Measurements from ENCODE around the gene SOHLH2. TPM values are rescaled to one million over a fixed set of nuclear protein-coding genes. Genes with fewer than 3 reads are reported as not detected.

SOHLH2 gene
- total RNA-seq, 1 experiment from 2014 or later: not detected

GRCh38 chr13:36163286-36163685 is 51.1 kb downstream of the SOHLH2 start:
- Histone ChIP-seq H3K27ac (ENCODE audit: low read length) (no peak overlapping the region), H3K27me3 (ENCODE audit: low read length) (peaks cover 3% of the 10 kb centered on the region; the same call in 1 of the 2 replicates), H3K79me2 (ENCODE audit: low read length) (no peaks in the 10 kb centered on the region), H3K36me3 (ENCODE audit: low read depth, low read length) (no peaks in the 10 kb centered on the region), H3F3A (ENCODE audit: low read length, unreplicated experiment) (no peaks in the 10 kb centered on the region), H3K4me1 (ENCODE audit: insufficient read depth, low read length) (0 out of 2 replicates have a peak, but pooled peaks cover 2% of the 10 kb centered on the region), H3K9me2 (replicated peaks; ENCODE audit: low read length) (no peaks in the 10 kb centered on the region), H3K9ac (ENCODE audit: low read length) (no peak overlapping the region), H3K4me3 (ENCODE audit: low read length) (no peak overlapping the region), H2AFZ (ENCODE audit: low read length) (no peak overlapping the region), H3K9me3 (ENCODE audit: low read length) (no peaks in the 10 kb centered on the region), H3K4me2 (ENCODE audit: low read length) (no peak overlapping the region), H4K20me1 (ENCODE audit: low read length) (no peaks in the 10 kb centered on the region)
- CTCF ChIA-PET: no interaction called here
- TF ChIP-seq EZH2 (IDR thresholded peaks at IDR 0.05; ENCODE audit: low read length, unreplicated experiment) (no peak), CTCF (conservative IDR thresholded peaks at IDR 0.05; ENCODE audit: low read depth, low read length) (no peak), EZH2phosphoT487 (IDR thresholded peaks at IDR 0.05; ENCODE audit: borderline replicate concordance, low read length) (no peak)
- POLR2A ChIA-PET (ENCODE audit: unreplicated experiment): no interaction called here
- no peak for DNase-seq
- intact Hi-C loops (cut with micrococcal nuclease): no loop called here
- ATAC-seq: no peak
- no TSS peak for BruUV-seq (replicated peaks)

GRCh38 chr13:36160297-36160696 is 54.1 kb downstream of the SOHLH2 start:
- Histone ChIP-seq H3K4me3 (ENCODE audit: low read length) (no peak overlapping the region), H4K20me1 (ENCODE audit: low read length) (no peaks in the 10 kb centered on the region), H3K36me3 (ENCODE audit: low read depth, low read length) (no peaks in the 10 kb centered on the region), H3K27ac (ENCODE audit: low read length) (no peak overlapping the region), H3K27me3 (ENCODE audit: low read length) (0 out of 2 replicates have a peak, but pooled peaks cover 3% of the 10 kb centered on the region), H3K9ac (ENCODE audit: low read length) (no peak overlapping the region), H3K9me3 (ENCODE audit: low read length) (no peaks in the 10 kb centered on the region), H2AFZ (ENCODE audit: low read length) (no peak overlapping the region), H3K4me2 (ENCODE audit: low read length) (no peak overlapping the region), H3K79me2 (ENCODE audit: low read length) (no peaks in the 10 kb centered on the region), H3F3A (ENCODE audit: low read length, unreplicated experiment) (no peaks in the 10 kb centered on the region), H3K4me1 (ENCODE audit: insufficient read depth, low read length) (0 out of 2 replicates have a peak, but pooled peaks cover 2% of the 10 kb centered on the region), H3K9me2 (replicated peaks; ENCODE audit: low read length) (no peaks in the 10 kb centered on the region)
- intact Hi-C loops (cut with micrococcal nuclease): no loop called here
- TF ChIP-seq CTCF (conservative IDR thresholded peaks at IDR 0.05; ENCODE audit: low read depth, low read length): no peak
- TF ChIP-seq EZH2phosphoT487 (IDR thresholded peaks at IDR 0.05; ENCODE audit: borderline replicate concordance, low read length): no peak
- TF ChIP-seq EZH2 (IDR thresholded peaks at IDR 0.05; ENCODE audit: low read length, unreplicated experiment): no peak
- BruUV-seq (replicated peaks): no TSS peak
- DNase-seq: no peak
- ChIA-PET POLR2A (ENCODE audit: unreplicated experiment) (no interaction called here), CTCF (no interaction called here)
- ATAC-seq: no peak

GRCh38 chr13:36158611-36159010 is 55.7 kb downstream of the SOHLH2 start:
- H3K4me1 ChIP-seq (ENCODE audit: insufficient read depth, low read length): 0 out of 2 replicates have a peak, but pooled peaks cover 2% of the 10 kb centered on the region
- no peak overlapping the region for H3K4me2 ChIP-seq (ENCODE audit: low read length)
- DNase-seq: peak; percentile 29

More at GRCh38 chr13:36158611-36159010, 55.7 kb downstream of the SOHLH2 start:
- TF ChIP-seq CTCF (conservative IDR thresholded peaks at IDR 0.05; ENCODE audit: low read depth, low read length) (no peak), EZH2 (IDR thresholded peaks at IDR 0.05; ENCODE audit: low read length, unreplicated experiment) (no peak), EZH2phosphoT487 (IDR thresholded peaks at IDR 0.05; ENCODE audit: borderline replicate concordance, low read length) (no peak)
- H3K27me3 ChIP-seq (ENCODE audit: low read length): 0 out of 2 replicates have a peak, but pooled peaks cover 3% of the 10 kb centered on the region
- no peaks in the 10 kb centered on the region for H3K36me3 ChIP-seq (ENCODE audit: low read depth, low read length)
- H3K27ac ChIP-seq (ENCODE audit: low read length): no peak overlapping the region
- no peaks in the 10 kb centered on the region for H3F3A ChIP-seq (ENCODE audit: low read length, unreplicated experiment)
- H3K4me3 ChIP-seq (ENCODE audit: low read length): no peak overlapping the region
- H3K79me2 ChIP-seq (ENCODE audit: low read length): no peaks in the 10 kb centered on the region
- H3K9me3 ChIP-seq (ENCODE audit: low read length): no peaks in the 10 kb centered on the region
- H2AFZ ChIP-seq (ENCODE audit: low read length): no peak overlapping the region
- BruUV-seq (replicated peaks): no TSS peak
- ATAC-seq: no peak
- CTCF ChIA-PET: no interaction called here
- POLR2A ChIA-PET (ENCODE audit: unreplicated experiment): no interaction called here
- H3K9me2 ChIP-seq (replicated peaks; ENCODE audit: low read length): no peaks in the 10 kb centered on the region
- intact Hi-C loops (cut with micrococcal nuclease): no loop called here
- H3K9ac ChIP-seq (ENCODE audit: low read length): no peak overlapping the region
- no peaks in the 10 kb centered on the region for H4K20me1 ChIP-seq (ENCODE audit: low read length)
